ENCODE results near the gene MAOB.

Gene MAOB

DNA sequence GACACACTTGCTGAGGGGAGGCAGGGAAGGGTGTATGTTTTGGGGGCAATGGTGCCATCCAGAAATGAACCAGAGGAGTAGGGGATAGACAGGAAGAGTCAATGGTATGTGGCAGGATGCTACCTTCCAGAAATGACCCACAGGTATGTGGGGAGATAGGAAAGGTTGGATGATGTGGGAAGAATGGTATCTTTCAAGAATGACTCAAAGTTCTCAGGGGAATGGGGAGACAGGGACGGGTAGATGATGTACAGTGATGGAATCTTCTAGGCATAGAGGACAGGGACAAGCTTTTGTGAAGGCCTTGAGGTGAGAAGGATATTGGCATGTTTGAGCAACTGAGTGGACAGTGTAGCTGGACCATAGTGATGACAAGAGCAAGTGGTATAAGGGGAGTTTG lies 161.3 kb downstream of the MAOB start:
- H3K4me3 ChIP-seq (IDR thresholded peaks at IDR 0.05; ENCODE audit: insufficient read depth, low read depth, low read length), result no peak overlapping the region
- H2AFZ ChIP-seq (ENCODE audit: low read depth), result no peak overlapping the region
- H3K27ac ChIP-seq, result no peak overlapping the region
- no peaks in the 10 kb centered on the region for H3K36me3 ChIP-seq (ENCODE audit: insufficient read depth)
- H3K27me3 ChIP-seq (ENCODE audit: insufficient read depth, low read depth), result no peaks in the 10 kb centered on the region
- H3K9ac ChIP-seq, result no peak overlapping the region
- H3K79me2 ChIP-seq (ENCODE audit: insufficient read depth, low read depth), result no peaks in the 10 kb centered on the region
- H4K20me1 ChIP-seq (ENCODE audit: insufficient read depth), result no peaks in the 10 kb centered on the region
- no peaks in the 10 kb centered on the region for H3K4me1 ChIP-seq (ENCODE audit: low read depth, poor library complexity, severe bottlenecking)
- no peak overlapping the region for H3K4me2 ChIP-seq
- no peak for TF ChIP-seq CTCF (conservative IDR thresholded peaks at IDR 0.05; ENCODE audit: low read depth, low read length)

DNA sequence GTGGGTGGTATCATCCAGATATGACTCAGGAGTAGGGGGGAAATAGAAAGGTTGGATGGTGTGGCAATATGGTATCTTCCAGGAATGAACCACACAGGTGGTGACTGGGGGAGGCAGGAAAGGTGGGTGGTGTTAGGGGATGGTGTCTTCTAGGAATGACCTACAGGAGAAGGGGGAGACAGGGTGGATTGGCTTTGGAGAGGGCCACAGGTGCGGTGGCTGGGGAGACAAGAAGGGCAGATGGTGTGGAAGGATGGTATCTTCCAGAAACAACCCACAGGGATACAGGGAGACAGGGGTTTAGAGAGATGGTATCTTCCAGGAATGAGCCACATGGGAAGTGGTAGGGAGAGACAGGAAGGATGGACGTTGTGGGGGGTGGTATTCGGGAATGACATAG lies 162.2 kb downstream of the MAOB start:
- Histone ChIP-seq H3K79me2 (ENCODE audit: insufficient read depth, low read depth) (no peaks in the 10 kb centered on the region), H3K4me3 (IDR thresholded peaks at IDR 0.05; ENCODE audit: insufficient read depth, low read depth, low read length) (no peak overlapping the region), H3K36me3 (ENCODE audit: insufficient read depth) (no peaks in the 10 kb centered on the region), H2AFZ (ENCODE audit: low read depth) (no peak overlapping the region), H3K9ac (no peak overlapping the region), H3K4me1 (ENCODE audit: low read depth, poor library complexity, severe bottlenecking) (no peaks in the 10 kb centered on the region), H3K27me3 (ENCODE audit: insufficient read depth, low read depth) (no peaks in the 10 kb centered on the region), H3K27ac (no peak overlapping the region), H3K4me2 (no peak overlapping the region), H4K20me1 (ENCODE audit: insufficient read depth) (no peaks in the 10 kb centered on the region)
- no peak for TF ChIP-seq CTCF (conservative IDR thresholded peaks at IDR 0.05; ENCODE audit: low read depth, low read length)

GRCh38 chrX:43718956-43719355 lies 163.3 kb downstream of the MAOB start:
- H3K79me2 ChIP-seq (ENCODE audit: insufficient read depth, low read depth), result no peaks in the 10 kb centered on the region
- H3K27me3 ChIP-seq (ENCODE audit: insufficient read depth, low read depth), result no peaks in the 10 kb centered on the region
- H3K4me2 ChIP-seq, result no peak overlapping the region
- H4K20me1 ChIP-seq (ENCODE audit: insufficient read depth), result no peaks in the 10 kb centered on the region
- H3K36me3 ChIP-seq (ENCODE audit: insufficient read depth), result no peaks in the 10 kb centered on the region
- no peak overlapping the region for H3K27ac ChIP-seq
- no peak overlapping the region for H2AFZ ChIP-seq (ENCODE audit: low read depth)
- no peak overlapping the region for H3K9ac ChIP-seq
- TF ChIP-seq CTCF (conservative IDR thresholded peaks at IDR 0.05; ENCODE audit: low read depth, low read length), result no peak
- H3K4me1 ChIP-seq (ENCODE audit: low read depth, poor library complexity, severe bottlenecking), result no peaks in the 10 kb centered on the region
- H3K4me3 ChIP-seq (IDR thresholded peaks at IDR 0.05; ENCODE audit: insufficient read depth, low read depth, low read length), result no peak overlapping the region

GRCh38 chrX:43718546-43718945 lies 163.7 kb downstream of the MAOB start:
- Histone ChIP-seq H3K4me2 (no peak overlapping the region), H3K27ac (no peak overlapping the region), H3K27me3 (ENCODE audit: insufficient read depth, low read depth) (no peaks in the 10 kb centered on the region), H3K4me1 (ENCODE audit: low read depth, poor library complexity, severe bottlenecking) (no peaks in the 10 kb centered on the region), H4K20me1 (ENCODE audit: insufficient read depth) (no peaks in the 10 kb centered on the region), H3K4me3 (IDR thresholded peaks at IDR 0.05; ENCODE audit: insufficient read depth, low read depth, low read length) (no peak overlapping the region), H3K36me3 (ENCODE audit: insufficient read depth) (no peaks in the 10 kb centered on the region), H3K79me2 (ENCODE audit: insufficient read depth, low read depth) (no peaks in the 10 kb centered on the region), H2AFZ (ENCODE audit: low read depth) (no peak overlapping the region), H3K9ac (no peak overlapping the region)
- TF ChIP-seq CTCF (conservative IDR thresholded peaks at IDR 0.05; ENCODE audit: low read depth, low read length), result no peak

DNA sequence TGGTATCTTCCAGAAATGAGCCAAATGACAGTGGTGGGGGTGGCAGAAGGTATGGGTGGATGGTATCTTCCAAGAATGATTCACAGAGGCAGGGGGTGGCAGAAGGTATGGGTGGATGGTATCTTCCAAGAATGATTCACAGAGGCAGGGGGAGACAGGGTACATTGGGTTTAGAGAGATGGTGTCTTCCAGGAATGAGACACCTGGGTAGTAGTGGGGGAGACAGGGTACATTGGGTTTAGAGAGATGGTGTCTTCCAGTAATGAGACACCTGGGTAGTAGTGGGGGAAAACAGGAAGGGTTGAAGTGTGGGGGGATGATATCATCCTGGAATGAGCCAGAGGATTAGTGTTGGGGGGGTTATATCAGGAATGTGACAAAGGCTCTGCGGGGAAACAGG lies 164.2 kb downstream of the MAOB start:
- H3K27me3 ChIP-seq (ENCODE audit: insufficient read depth, low read depth), result no peaks in the 10 kb centered on the region
- H3K27ac ChIP-seq, result no peak overlapping the region
- H4K20me1 ChIP-seq (ENCODE audit: insufficient read depth), result no peaks in the 10 kb centered on the region
- no peak overlapping the region for H3K4me3 ChIP-seq (IDR thresholded peaks at IDR 0.05; ENCODE audit: insufficient read depth, low read depth, low read length)
- H3K9ac ChIP-seq, result no peak overlapping the region
- no peak overlapping the region for H2AFZ ChIP-seq (ENCODE audit: low read depth)
- no peaks in the 10 kb centered on the region for H3K36me3 ChIP-seq (ENCODE audit: insufficient read depth)
- H3K79me2 ChIP-seq (ENCODE audit: insufficient read depth, low read depth), result no peaks in the 10 kb centered on the region
- H3K4me2 ChIP-seq, result no peak overlapping the region
- H3K4me1 ChIP-seq (ENCODE audit: low read depth, poor library complexity, severe bottlenecking), result no peaks in the 10 kb centered on the region
- no peak for TF ChIP-seq CTCF (conservative IDR thresholded peaks at IDR 0.05; ENCODE audit: low read depth, low read length)
